LHCN-M2 (cell line): ENCODE data around the gene GLIS2. TPM values are rescaled to one million over a fixed set of nuclear protein-coding genes. Genes with fewer than 3 reads are reported as not detected.

Source experiments
- DNase-seq: peaks from one replicate; pipeline ENCODE4 v3.0.0-alpha.2; 2012; ENCODE audit warnings: low read depth
- total RNA-seq: library from RNA; depleted of rRNA; stranded (reverse); fragments of >200 nt; gene quantifications from 2 replicates; pipeline ENCODE4 v1.2.3, GENCODE V29; 2014

The GLIS2 gene
- total RNA-seq, 1 experiment from 2014 or later: 1.3 TPM

GRCh38 chr16:4369007-4369733 lies 53.3 kb downstream of the GLIS2 start:
- DNase-seq: no peak

GRCh38 chr16:4370151-4370550 lies 54.3 kb downstream of the GLIS2 start:
- no peak for DNase-seq

GRCh38 chr16:4370570-4371356 lies 54.9 kb downstream of the GLIS2 start:
- peak; percentile 47 for DNase-seq

DNA sequence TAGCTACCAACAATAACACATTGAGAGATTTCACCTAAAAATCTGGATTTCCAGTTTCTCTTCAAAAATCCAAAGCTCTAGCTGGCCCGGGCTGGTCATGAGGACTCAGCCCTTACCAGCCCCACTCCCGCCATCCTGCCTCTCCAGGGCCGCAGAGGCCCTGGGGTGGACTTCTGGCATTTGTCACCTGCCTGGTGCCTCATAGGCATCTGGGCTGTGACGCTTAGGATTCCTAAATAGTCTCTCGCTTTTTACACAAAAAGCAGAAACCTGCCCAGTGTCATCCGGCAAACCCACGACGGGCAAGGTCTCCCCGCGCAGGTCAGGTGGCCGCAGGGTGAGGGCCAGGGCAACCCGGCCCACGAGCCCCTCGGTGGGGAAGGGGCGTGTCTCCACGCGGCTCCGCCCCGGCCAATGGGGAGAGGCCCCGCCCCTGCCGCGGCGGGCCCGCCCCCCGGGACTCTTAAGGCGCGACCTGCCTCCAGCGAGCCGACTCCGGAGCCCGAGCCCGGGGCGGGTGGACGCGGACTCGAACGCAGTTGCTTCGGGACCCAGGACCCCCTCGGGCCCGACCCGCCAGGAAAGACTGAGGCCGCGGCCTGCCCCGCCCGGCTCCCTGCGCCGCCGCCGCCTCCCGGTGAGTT lies 55.6 kb downstream of the GLIS2 start, which contains the start of gene VASN:
TSS of gene VASN (plus strand) at position 492 of the 644 bp plus-strand sequence. CDS start 9,030 bp downstream, outside the sequence.
- peak; percentile 52 for DNase-seq

GRCh38 chr16:4372001-4372577 lies 56.2 kb downstream of the GLIS2 start:
- DNase-seq: no peak

DNA sequence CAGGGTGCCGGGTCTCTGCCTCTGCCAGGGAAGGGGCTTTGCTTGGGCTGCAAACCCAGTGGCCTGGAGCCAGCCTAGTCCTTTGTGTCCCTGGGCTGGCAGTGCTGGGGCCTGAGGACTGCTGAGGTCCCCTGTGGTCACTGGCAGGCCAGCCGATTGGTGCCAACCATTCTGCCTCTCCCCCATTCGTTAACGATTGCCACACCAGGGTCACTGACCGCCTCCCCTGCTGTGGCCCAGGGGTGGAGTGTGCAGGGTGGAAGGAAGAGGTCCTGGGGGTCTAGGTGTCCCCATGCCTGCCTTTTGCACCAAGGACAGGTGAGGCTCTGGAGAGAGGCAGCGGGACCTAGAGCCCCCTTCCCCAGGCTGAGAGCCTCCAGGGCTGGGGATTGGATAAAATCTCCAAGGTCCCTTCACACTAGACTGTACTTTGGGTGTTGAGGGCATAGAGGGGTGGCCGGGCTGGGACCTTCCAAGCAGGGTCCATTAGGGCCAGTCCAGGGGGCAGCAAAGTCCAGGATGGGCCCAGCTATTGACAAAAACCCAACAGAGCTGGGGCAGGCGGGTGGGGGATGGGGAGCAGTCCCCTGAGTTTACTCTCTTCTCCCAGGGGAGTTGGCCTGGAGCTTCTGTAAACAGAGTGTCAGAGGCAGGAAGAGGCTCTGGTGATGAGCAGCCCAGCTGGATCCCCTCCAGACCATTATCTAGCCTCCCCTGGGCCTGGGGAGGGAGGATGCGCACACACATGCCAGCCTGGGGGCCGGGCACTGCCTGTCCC lies 56.9 kb downstream of the GLIS2 start:
- peak; percentile 62 for DNase-seq

GRCh38 chr16:4373356-4373908 lies 57.6 kb downstream of the GLIS2 start:
- DNase-seq: no peak

- DNase-seq: peak; percentile 76
These were observed 58.3 kb downstream of the GLIS2 start for GRCh38 chr16:4373909-4374742.

DNA sequence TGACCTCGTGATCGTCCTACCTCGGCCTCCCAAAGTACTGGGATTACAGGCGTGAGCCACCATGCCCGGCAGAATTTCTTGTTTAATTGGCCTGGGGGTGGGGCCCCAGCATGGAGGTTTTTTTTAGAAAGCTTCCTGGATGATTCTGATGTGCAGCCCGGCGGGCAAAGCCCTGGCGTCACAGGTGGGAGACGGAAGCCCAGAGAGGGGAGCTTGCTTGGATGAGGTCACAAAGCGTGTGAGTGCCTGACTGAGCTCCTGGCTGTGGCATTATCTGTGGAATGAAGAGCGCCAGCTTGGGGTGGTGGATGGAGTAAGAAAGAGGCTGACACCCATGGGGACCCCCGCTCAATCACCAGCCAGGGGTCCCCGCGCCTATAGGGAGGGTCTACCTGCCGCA lies 59.9 kb downstream of the GLIS2 start:
- DNase-seq: no peak

GRCh38 chr16:4376126-4376892 lies 60.4 kb downstream of the GLIS2 start:
- DNase-seq: peak; percentile 68

- no peak for DNase-seq
These were observed 61.2 kb downstream of the GLIS2 start for GRCh38 chr16:4376893-4377572.

- DNase-seq: no peak
These were observed 61.8 kb downstream of the GLIS2 start for GRCh38 chr16:4377573-4378154.

- DNase-seq: no peak
These were observed 62.3 kb downstream of the GLIS2 start for GRCh38 chr16:4378161-4378666.

GRCh38 chr16:4378999-4379690 lies 63.3 kb downstream of the GLIS2 start:
- no peak for DNase-seq

DNA sequence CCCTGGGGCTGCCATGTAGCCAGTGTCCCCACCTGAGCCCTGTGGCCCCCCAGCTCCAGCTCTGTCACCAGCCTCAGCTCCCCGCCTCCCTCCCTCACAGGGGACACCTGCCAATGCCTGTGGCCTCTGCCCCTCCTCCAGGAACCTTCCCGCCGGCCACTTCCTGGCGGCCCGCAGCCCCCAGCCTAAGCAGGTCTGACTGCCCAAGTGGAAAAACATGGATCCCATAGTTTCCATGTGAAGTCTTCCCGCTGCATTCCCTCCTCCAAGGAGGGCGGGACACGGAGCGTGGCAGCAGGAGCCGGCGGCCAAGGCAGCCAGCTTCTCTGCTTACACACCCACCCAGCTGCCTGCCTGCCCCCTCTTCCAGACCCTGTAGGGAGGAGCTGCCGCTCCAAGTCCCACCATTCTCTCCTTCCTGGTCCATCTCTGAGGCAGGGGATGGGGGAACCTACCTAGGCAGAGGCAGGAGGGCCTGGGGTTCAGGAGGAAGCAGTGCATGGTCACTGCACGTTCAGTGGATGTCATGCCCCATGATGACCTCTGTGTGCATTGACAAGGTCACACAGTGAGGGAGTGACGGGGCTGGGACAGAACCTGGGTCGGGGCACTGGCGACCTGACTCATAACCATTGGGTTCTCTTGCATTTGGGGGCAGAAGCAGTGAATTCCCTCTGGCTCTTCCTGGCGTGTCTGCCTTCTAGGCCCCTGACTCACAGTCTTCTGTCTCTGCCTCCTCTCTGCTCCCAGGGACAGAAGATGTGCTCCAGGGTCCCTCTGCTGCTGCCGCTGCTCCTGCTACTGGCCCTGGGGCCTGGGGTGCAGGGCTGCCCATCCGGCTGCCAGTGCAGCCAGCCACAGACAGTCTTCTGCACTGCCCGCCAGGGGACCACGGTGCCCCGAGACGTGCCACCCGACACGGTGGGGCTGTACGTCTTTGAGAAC lies 64.5 kb downstream of the GLIS2 start:
- no peak for DNase-seq
